Measurements from ENCODE around the gene FGF5. TPM values are rescaled to one million over a fixed set of nuclear protein-coding genes. Genes with fewer than 3 reads are reported as not detected.
"Not testable (repeated sequence)": the region's sequence is repeated elsewhere in the genome, so short reads cannot be mapped to it uniquely, and the experiment has no call there.

Gene FGF5, protein sequence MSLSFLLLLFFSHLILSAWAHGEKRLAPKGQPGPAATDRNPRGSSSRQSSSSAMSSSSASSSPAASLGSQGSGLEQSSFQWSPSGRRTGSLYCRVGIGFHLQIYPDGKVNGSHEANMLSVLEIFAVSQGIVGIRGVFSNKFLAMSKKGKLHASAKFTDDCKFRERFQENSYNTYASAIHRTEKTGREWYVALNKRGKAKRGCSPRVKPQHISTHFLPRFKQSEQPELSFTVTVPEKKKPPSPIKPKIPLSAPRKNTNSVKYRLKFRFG
- total RNA-seq, result 3.2 and 4.9 TPM in 2 replicates
- 2.5 TPM for polyA plus RNA-seq (2012)

DNA sequence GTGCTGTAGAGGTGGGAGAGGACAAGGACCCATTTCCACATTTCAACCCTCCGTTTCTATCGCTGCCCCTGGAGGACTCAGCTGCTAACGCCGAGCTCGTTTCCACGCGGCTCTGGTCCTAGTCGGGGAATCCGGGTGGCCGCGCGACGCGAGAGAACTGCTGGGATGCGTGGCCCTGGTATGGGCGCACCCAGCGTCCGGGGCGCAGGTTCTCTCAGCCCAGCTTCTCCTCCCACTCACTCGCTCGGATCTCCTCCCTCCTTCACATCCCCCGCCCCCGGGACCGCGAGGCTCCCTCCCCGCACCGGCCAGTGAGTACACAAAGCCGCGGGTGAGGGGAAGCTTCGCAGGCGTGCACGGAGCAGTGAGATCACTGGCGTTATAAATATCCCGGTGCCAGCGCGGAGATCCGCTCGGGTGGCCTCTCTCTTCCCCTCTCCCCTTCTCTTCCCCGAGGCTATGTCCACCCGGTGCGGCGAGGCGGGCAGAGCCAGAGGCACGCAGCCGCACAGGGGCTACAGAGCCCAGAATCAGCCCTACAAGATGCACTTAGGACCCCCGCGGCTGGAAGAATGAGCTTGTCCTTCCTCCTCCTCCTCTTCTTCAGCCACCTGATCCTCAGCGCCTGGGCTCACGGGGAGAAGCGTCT, at the start of gene FGF5:
TSS of gene FGF5 (plus strand) at position 412 of the 649 bp plus-strand sequence. CDS start at position 573, 161 bp downstream.
- peak; percentile 98 for DNase-seq (ENCODE audit: low read depth)

DNA sequence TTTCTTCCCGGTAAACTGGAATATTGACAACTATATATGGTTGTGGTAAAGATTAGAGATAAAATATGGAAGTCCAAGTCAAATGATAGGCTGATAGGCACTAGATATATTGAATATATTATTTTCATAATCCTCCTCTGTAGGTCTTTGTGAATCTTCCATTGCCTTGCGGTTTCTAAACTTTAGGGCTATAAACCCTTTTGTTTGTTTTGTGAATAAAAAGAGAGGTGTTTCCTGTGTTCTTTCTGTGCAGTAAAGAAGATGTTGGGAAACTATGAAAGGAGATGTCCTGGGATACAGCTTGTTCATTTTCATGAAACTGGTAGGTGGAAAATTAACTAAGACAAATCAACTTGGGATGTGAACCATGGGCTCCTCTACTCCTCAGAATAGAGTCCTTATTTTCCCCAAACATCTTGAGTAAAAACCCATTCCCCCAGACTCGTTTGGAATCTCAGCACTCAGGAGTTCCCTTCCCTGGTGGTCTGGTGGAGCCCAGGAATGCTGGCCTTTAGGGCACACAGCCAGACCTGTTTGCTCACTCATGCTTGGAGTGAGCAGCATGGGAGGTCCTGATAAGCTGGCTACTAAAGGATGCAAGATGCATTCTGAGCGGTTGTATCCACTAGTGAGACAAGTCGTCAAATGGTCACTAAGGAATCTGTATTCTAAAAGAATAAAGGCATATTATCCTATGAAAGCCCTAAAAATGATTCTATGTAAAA, 47.0 kb upstream of the FGF5 start:
- DNase-seq (ENCODE audit: low read depth), result no peak

DNA sequence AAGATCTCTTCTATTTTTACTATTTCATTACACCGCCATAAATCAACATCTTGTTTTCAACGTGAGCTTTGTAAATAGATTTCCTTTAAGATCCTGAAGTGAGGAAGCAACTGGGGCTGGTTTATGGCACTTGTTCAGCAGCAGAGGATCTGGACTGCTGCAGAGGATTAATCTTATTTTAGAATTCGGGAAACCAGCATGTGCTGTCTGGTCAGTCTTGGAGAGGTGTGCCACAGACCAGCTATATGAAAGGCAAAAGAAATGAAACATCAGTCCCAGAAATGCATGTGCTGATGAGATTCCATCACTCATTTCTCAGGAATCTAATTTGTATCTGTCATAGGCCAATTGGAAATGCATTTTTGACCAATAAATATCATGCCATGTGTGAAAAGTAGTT, 45.8 kb upstream of the FGF5 start:
- peak; percentile 61 for DNase-seq (ENCODE audit: low read depth)

DNA sequence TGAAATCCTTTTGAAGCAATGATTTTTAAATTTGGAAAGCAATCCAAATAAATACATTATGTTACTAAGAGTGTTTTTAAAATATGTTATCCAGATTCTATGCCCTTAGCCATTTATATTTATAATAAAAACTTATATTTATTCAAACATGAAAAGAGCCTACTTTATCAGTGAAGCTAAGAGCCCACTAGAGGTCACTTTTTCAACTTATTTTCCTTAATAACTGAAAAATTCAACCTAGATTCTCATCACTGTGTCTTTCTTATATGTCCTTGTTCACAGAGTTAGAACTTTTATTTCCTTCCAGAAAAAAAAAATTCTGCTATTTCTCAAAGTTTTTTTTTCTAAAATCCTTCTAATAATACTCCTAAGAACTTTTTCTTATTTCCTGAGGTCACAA, 45.3 kb upstream of the FGF5 start:
- no peak for DNase-seq (ENCODE audit: low read depth)

DNA sequence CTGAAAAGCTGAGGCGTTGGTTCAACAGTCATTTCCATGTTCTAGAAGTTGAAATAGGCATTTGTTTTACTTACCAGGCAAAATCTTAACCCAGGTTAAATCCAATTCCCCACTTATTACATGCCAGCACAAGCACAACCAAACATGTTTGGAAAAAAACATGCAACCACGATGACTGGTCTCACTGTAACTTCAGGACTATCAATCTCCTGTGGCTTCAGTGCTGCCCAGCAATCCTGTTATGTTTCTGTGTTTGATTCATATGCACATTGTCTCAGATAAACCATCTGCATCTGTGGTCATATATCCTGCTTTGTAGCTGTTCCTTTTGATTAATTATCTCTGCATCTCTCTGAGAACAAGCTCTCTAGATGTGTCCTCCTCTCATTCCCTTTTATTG, 40.9 kb upstream of the FGF5 start:
- no peak for DNase-seq (ENCODE audit: low read depth)

DNA sequence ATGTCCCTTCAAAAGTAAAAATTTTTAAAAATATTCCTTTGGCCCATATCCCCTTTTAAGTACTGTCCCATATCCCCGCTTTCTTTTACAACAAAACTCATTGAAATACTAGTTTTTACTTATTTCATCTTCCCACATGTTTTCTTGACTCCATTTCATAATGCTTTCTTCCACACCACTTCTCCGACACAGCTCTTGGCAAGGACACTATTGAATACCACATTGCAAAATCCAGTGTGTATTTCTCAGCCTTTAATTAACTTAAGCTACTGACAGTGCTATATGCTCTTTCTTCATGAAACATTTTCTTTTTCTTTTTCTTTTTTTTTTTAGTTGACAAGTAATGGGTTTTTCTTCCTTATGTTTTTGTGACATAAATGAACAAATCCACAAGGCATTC, 40.4 kb upstream of the FGF5 start:
- no peak for DNase-seq (ENCODE audit: low read depth)

DNA sequence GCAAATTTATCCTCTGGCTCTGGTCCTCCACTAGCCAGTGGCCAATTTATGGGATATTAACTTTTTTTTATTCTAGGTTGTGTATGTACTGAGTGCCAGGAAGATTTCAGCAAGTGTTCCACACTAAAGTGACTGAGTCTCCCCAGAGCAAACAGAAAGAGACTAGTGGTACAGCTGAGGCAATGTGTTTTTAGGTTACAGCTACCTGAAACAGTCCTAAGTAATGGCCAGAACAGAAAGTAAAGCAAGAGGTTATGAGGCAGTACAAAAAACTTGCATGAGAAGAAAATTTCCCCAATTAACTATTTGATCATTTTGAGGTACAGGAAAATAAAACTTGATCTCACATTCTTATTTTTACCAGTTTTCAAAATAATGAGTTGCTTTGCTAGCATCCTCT, 38.0 kb upstream of the FGF5 start:
- no peak for DNase-seq (ENCODE audit: low read depth)

DNA sequence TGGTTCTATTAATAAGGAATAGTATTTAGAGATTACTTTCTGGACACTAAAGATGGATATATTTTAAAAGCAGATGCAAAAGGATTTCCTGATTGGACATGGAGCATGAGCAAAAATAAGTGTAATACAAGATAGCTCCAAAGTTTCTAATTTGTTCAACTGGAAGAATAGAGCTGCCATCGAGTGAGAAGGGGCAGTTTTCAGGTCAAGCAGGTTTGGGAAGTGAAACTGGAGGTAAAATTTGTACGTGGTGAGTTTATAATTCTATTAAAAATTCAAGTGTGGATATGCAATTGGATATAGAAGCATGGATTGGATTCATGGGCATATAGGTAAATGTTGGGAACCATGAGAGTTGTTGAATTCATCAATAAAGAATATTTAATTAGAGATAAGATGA, 37.3 kb upstream of the FGF5 start:
- no peak for DNase-seq (ENCODE audit: low read depth)

DNA sequence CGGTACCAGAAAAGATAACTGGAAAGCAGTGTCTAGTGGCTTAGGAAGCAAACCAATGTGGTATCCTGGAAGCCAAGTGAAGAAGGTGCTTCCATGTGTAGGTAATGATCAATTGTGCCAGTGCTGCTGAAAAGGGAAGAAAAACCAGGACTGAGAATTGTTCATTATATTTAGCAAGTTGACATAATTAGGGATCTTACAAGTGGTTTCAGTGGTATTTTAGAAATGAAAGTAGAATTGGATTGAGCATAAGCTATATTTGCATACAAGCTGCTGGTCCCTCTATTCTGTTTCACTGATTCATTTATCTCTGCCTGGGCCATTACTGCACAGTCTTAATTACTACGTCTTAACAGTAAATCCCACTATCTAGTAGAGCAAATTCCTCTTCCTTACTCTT, 36.9 kb upstream of the FGF5 start:
- no peak for DNase-seq (ENCODE audit: low read depth)

DNA sequence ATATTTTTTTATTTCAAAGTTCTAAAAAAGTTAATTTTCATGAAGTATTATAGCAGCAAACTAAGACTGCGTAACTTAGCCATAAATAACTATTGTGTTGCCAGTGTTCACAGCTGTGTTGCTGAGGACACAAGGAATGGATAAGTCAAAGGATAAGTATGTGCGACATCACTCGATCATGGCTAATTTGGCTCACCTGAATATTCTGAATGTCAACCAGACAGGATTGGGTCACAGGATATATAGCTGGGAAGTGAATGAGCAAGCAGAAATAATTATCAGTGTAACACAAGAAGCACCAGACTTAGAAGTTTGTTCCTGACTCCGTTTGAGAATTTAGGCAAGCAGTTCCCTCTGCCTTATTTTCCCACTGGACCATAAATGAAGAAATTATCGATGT, 35.3 kb upstream of the FGF5 start:
- DNase-seq (ENCODE audit: low read depth), result peak; percentile 79

DNA sequence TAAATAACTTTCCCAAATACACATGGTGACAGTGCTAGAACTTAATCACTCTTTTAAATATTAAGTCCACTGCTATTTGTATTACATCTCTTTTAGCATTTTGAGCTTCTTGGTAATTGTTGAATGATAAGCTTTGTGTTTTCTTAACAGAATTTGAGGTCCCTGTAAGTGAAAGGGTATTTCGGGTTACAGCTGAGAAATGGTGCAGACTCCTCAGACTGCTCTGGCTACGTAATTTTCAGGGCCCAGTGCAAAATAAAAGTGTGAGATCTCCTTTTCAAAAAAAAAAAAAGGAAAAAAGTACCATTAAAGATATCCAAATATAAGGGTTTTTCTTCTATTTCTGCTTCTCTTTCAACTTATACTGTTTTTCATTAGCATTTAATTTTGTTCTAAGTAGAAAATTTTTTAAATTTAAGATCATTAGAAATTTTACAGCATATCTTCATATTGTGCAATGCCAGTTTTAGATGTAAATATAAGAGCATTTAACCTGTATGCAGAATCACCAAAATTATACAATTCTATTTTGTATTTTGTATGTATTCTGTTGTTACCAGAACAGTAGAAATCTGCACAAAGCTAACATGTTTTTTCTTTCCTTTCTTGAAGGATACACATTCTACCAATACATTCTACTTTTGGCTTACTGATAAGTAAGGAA, 33.6 kb upstream of the FGF5 start:
- DNase-seq (ENCODE audit: low read depth), result no peak

DNA sequence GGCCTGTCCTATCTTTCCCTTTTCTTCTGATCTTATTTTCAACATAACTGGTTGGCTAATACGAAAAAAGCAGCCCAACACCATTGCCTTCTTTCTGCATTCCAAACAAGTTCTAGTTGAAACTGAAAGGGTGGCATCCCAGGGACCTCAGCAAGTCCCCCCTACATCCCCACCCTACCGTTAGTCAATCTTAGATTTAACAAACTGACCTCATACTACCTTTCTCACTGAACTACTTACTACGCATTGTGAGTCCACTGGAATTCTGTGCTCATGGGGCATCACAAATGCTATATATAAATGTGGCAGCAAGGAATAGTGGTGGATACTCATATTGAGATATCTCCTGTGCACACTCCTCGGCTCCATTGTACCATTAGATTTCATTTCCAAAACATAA, 33.1 kb upstream of the FGF5 start:
- no peak for DNase-seq (ENCODE audit: low read depth)

DNA sequence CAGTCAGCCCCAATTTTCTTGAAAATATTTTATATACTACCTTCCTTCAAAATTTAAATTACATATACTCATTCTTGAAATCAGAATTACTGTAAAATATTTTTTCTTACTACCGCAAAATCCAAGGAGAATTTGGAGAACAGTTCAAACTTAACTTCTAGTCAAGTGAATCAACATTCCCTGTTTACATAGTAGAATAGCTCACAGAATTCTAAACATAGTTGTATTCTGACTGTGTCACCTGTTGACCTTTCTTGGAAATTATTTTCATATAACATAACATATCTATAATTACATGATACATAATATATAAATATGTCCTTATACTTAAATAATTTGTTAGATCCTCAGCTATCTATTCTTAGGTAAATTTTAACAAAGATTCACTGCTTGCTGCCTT, 31.0 kb upstream of the FGF5 start:
- DNase-seq (ENCODE audit: low read depth), result no peak

DNA sequence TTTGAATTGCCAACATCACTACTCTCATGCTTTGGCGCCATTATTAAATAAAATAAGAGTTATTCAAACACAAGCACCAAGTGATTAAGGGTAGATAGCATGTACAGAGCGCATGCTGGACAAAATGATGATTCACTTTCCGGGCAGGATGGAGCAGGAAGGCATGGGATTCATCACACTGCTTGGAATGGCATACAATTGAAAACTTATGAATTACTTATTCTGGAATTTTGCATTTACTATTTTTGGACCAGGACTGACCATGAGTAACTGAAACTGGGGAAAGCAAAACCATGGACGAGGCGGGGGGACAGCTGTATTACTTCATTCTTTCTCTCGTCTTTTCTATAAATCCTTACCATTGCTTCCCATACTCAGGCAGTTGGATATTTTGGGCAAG, 28.5 kb upstream of the FGF5 start:
- DNase-seq (ENCODE audit: low read depth), result peak; percentile 68

DNA sequence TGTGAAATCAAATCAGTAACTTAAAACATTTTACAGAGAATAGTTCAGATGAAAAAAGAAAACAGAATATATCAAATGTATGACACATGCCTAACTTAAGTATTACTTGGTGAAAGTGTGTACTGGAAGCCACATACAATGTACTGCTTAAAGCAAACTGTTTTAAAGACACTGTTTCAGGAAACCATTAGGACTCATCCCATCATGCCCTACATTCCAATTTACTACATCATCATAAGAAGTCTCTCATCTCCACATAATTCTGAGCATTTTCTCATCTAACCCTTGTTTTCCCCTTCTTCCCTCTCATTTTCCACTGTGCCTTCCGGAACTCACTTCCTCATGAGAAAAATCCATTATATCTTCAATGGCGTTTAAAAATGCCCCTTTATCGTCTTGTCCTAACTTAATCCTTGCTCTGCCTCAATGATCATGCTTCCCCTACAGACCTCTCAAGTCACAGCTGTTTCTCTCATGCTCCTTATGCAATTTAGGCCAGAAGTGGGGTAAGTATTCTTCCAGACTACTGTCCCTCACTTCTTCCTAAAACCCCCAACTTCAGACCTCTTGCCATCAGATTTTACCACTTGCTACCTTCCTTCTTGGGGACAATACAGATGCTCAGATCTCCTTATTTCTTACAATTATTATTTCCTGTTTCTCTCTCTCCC, 26.8 kb upstream of the FGF5 start:
- no peak for DNase-seq (ENCODE audit: low read depth)

DNA sequence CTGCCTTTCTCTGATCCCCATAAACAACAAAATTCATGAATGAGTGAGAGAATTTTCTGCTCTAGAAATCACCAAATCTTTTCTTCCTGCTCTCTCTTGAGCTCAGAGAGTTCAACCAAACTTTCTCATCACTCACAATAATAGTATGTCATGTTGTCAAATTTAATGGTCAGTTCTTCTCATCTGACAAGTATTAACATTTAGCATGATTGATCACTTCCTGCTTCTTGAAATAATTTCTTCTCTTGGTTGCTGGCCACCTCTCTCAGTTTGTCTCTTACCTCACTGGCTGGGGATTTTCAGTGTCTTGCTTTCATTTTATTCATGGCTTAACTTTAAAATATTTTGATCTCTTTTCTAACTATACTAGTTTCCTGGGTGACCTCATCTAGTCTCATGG, 25.5 kb upstream of the FGF5 start:
- DNase-seq (ENCODE audit: low read depth), result no peak

DNA sequence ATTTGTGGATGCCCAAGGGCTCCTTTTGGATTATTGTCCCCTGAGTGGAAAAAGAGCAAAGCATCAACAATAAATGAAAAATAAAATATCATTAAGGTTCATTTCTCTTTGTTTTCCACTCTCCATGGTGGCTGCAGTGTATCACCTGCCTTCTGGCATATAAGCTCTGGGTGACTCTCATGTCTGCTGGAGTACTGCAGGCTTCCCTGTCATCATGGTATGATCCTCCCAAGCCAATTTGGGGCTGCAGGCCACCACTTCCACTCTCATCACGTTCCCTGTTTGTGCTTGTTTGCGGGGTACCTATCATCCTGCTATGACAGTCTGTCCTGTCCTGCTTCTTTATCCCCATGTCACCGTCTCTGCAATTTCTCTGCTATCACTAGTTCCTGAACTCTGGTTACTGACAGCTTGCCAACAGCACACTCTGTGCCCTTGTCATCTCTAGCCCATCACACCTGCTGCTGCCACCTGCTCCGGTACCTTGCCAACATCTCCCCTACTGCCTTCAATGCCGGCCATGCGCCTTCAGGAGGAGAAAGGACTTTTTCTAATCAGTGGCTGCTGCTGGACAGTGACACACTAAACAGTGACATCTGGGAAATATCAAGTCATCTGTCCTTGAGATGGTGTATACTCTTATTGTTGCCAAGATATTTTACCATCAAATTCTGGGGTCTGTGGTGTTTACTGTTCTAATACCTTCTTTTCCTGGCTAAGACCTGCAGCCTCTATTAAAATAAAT, 23.0 kb upstream of the FGF5 start:
- DNase-seq (ENCODE audit: low read depth), result no peak

DNA sequence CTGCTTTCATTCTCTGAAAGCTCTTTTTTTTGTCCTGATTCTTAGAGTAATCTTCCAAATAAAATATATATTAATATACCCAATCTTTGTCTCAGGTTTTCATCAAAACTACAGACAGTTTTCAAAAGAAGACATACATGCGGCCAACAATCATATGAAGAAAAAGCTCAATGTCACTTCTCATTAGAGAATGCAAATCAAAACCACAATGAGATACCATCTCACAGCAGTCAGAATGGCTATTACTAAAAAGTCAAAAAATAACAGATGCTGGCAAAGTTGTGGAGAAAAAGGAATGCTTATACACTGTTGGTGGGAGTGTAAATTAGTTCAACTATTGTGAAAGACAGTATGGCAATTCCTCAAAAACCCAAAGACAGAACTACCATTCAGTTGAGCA, 19.0 kb upstream of the FGF5 start:
- DNase-seq (ENCODE audit: low read depth), result not testable (repeated sequence)

DNA sequence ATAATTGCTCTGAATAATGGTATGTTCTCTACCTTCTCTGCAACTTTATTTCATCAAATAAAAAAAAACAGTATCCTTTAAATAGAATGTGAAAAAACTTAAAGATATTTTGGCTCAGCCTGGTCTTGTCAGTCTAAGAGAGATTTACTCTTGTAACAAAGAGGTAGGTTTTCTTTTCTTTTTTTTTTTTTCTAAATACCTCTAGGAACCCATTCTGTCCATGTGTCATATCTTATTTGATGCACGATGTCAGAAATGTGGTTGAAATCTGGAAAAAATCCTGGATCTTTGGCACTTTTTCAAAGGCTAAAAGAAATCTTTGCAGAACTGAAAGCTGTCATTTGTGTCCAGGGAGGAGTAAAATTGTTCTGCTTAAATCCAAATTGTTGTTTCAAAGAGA, 17.3 kb upstream of the FGF5 start:
- DNase-seq (ENCODE audit: low read depth), result no peak

DNA sequence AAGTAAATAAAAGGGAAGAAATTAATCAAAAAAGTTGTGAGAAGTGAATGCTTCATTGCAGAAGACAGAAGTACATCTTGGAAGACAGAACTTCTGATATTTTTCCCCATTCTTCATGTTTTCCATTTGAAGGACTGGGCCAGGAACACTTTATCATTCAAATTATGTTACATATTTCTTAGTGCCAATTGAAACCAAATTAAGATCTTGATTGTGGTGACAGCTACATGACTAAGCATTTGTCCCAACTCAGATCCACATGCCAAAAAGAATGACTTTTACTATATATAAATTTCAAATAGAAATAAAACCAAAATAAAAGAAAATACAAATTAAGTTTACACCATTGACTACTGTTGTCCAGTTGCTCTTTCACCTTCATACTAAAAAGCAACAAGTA, 14.0 kb upstream of the FGF5 start:
- DNase-seq (ENCODE audit: low read depth), result no peak

DNA sequence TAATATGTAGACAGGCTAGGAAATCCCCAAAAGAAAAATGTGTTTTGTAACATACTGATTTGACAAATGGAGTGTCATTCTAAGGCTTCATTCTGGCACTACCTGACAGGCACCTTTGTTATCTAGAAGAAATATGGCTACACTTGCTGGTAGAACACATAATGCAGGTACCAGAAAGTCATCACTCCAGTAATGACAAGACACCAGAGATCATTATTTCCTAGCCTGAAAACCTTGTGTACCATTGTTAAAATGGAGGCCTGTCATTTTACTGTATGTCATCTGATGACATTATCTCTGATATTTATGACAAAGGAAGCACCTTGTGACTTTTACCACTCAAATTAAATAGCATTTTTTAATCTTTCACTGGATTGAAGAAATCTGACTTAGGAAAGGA, 13.5 kb upstream of the FGF5 start:
- no peak for DNase-seq (ENCODE audit: low read depth)
